Liver (tissue), 9 donors: Measurements from ENCODE around the gene RAB28. TPM values are rescaled to one million over a fixed set of nuclear protein-coding genes. Genes with fewer than 3 reads are reported as not detected.

Experiments used
- DNase-seq: peaks from one replicate; pipeline ENCODE4 v3.0.0-alpha.2; 2017; ENCODE audit warnings: low spot score
- H3K27ac ChIP-seq, 2 donors: one replicate each; pipeline ENCODE4 v1.7.0; 2013; ENCODE audit warnings: inconsistent platforms in 2 of 2, low read length in 2 of 2, control low read depth in 1 of 2, low read depth in 1 of 2, mild to moderate bottlenecking in 1 of 2
- H3K27me3 ChIP-seq, 4 donors: one replicate each; pipeline versions ENCODE4 v1.6.1 to v1.7.0; 2013; ENCODE audit warnings: low read length in 3 of 4, inconsistent platforms in 1 of 4, mild to moderate bottlenecking in 1 of 4, moderate library complexity in 1 of 4; ENCODE audit not compliant: control insufficient read depth in 4 of 4, insufficient read depth in 4 of 4
- H3K36me3 ChIP-seq, 4 donors: one replicate each; pipeline versions ENCODE4 v1.6.1 to v1.7.0; 2013; ENCODE audit warnings: low read length in 3 of 4, mild to moderate bottlenecking in 3 of 4, low read depth in 1 of 4, moderate library complexity in 1 of 4; ENCODE audit not compliant: control insufficient read depth in 4 of 4, insufficient read depth in 3 of 4
- H3K4me1 ChIP-seq, 4 donors: one replicate each; pipeline versions ENCODE4 v1.6.1 to v1.7.0; 2013; ENCODE audit warnings: low read length in 3 of 4, mild to moderate bottlenecking in 3 of 4, moderate library complexity in 1 of 4; ENCODE audit not compliant: control insufficient read depth in 4 of 4, insufficient read depth in 4 of 4
- H3K4me3 ChIP-seq, 3 donors: one replicate each; pipeline versions ENCODE4 v1.6.1 to v1.7.0; 2013; ENCODE audit warnings: low read length in 3 of 3, control low read depth in 1 of 3, low read depth in 1 of 3, mild to moderate bottlenecking in 1 of 3
- H3K9ac ChIP-seq, 2 donors: one replicate each; pipeline ENCODE4 v1.7.0; 2013; ENCODE audit warnings: low read length in 2 of 2, mild to moderate bottlenecking in 2 of 2, moderate library complexity in 2 of 2, control low read depth in 1 of 2, low read depth in 1 of 2
- H3K9me3 ChIP-seq, 4 donors: one replicate each; pipeline versions ENCODE4 v1.6.1 to v1.7.0; 2013; ENCODE audit warnings: low read length in 3 of 4; ENCODE audit not compliant: control insufficient read depth in 4 of 4
- EGR1 ChIP-seq, 2 donors: IDR thresholded peaks; 2 replicates each; pipeline ENCODE4 v1.6.1; 2016 to 2018; ENCODE audit warnings: antibody characterized with exemption in 2 of 2, low read depth in 2 of 2
- FOXA1 ChIP-seq: IDR thresholded peaks from 2 replicates; pipeline ENCODE4 v1.6.1; 2016; ENCODE audit warnings: antibody characterized with exemption
- FOXA2 ChIP-seq: IDR thresholded peaks from 2 replicates; pipeline ENCODE4 v1.6.1; 2016; ENCODE audit warnings: antibody characterized with exemption
- GABPA ChIP-seq, 2 donors: IDR thresholded peaks in 1 of 2; conservative IDR thresholded peaks in 1 of 2; 2 replicates each; pipeline ENCODE4 v1.6.1; 2016; ENCODE audit warnings: antibody characterized with exemption in 2 of 2, mild to moderate bottlenecking in 1 of 2, moderate library complexity in 1 of 2
- HNF4A ChIP-seq, 2 donors: conservative IDR thresholded peaks; 2 replicates each; pipeline ENCODE4 v1.6.1; 2016; ENCODE audit warnings: antibody characterized with exemption in 2 of 2, mild to moderate bottlenecking in 2 of 2
- HNF4G ChIP-seq: IDR thresholded peaks from 2 replicates; pipeline ENCODE4 v1.6.1; 2016; ENCODE audit warnings: antibody characterized with exemption
- JUND ChIP-seq, 2 donors: IDR thresholded peaks; 2 replicates each; pipeline ENCODE4 v1.6.1; 2016; ENCODE audit warnings: antibody characterized with exemption in 2 of 2
- NR2F2 ChIP-seq: IDR thresholded peaks from 2 replicates; pipeline ENCODE4 v1.6.1; 2016; ENCODE audit warnings: antibody characterized with exemption
- RAD21 ChIP-seq, 2 donors: IDR thresholded peaks; 2 replicates each; pipeline ENCODE4 v1.6.1; 2016; ENCODE audit warnings: antibody characterized with exemption in 2 of 2, mild to moderate bottlenecking in 2 of 2
- SP1 ChIP-seq: IDR thresholded peaks from 2 replicates; pipeline ENCODE4 v1.6.1; 2018; ENCODE audit warnings: antibody characterized with exemption, mild to moderate bottlenecking
- TAF1 ChIP-seq: conservative IDR thresholded peaks from 2 replicates; pipeline ENCODE4 v1.6.1; 2016; ENCODE audit warnings: antibody characterized with exemption, mild to moderate bottlenecking
- YY1 ChIP-seq: IDR thresholded peaks from 2 replicates; pipeline ENCODE4 v1.6.1; 2016; ENCODE audit warnings: antibody characterized with exemption, mild to moderate bottlenecking
- WGBS: extraction: QIAGEN DNeasy Blood & Tissue Kit; methylation state at CpG from one replicate; pipeline ENCODE4 v1.1.7; 2013; 5-methylcytosine and 5-hydroxymethylcytosine counted together
- polyA plus RNA-seq, 2 donors: library from polyadenylated mRNA; stranded (reverse) in 1 of 2; unstranded in 1 of 2; fragments of 200-250 nt in 1 of 2; fragments of >200 nt in 1 of 2; fragmentation: Nextera tagmentation in 1 of 2; extraction: Ambion mirVana in 1 of 2; gene quantifications; one replicate each; pipeline versions ENCODE4 v1.2.1 to v1.2.3, GENCODE V29; 2013 to 2015
- total RNA-seq, 2 donors: library from RNA; depleted of rRNA; stranded (reverse); fragments of >200 nt; gene quantifications; one replicate each; pipeline ENCODE4 v1.2.3, GENCODE V29; 2014
- TF ChIP-seq, protein P1 (sequence below): IDR thresholded peaks from 2 replicates; pipeline ENCODE4 v1.6.1; 2016; ENCODE audit warnings: antibody characterized with exemption, mild to moderate bottlenecking
- TF ChIP-seq, protein P2 (sequence below): IDR thresholded peaks from 2 replicates; pipeline ENCODE4 v1.6.1; 2016; ENCODE audit warnings: antibody characterized with exemption
- TF ChIP-seq, protein P3 (sequence below): IDR thresholded peaks from 2 replicates; pipeline ENCODE4 v1.6.1; 2016; ENCODE audit warnings: antibody characterized with exemption
- TF ChIP-seq, protein P4 (sequence below): fragments of 150-350 bp; IDR thresholded peaks from 2 replicates; pipeline ENCODE4 v1.5.1; 2017; ENCODE audit warnings: improper control_type of control experiment, low read depth, low read length; ENCODE audit not compliant: missing input control
- donor health status: healthy.
- donor health status: healthy.
- donor health status: healthy.
- donor health status: healthy.
- donor health status: healthy.

Gene RAB28
- total and polyA plus RNA-seq, 4 donors: 3.9 to 7.7 (median 6.8) TPM

DNA sequence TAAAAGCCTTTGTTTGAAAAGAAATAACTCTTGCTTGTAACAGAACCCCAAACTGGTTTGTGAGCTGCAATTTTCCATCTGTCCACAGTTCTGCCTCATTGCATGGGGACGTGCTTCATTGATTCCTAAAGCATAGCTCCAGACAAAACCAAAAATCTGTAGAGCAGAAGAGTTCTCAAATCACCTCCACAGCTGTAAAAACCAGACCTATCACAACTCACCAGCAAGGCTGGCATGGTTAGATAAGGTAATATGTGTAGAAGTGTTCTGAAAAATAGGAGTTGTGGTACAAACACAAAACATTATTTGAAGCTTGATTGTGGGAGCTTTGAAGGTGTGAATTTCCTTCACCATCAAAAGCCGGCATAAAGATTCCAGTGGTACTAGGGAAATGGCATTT lies 12.5 kb upstream of the RAB28 start:
- no peak for TF ChIP-seq FOXA2
- TF ChIP-seq SP1: no peak
- TF ChIP-seq, protein P1, sequence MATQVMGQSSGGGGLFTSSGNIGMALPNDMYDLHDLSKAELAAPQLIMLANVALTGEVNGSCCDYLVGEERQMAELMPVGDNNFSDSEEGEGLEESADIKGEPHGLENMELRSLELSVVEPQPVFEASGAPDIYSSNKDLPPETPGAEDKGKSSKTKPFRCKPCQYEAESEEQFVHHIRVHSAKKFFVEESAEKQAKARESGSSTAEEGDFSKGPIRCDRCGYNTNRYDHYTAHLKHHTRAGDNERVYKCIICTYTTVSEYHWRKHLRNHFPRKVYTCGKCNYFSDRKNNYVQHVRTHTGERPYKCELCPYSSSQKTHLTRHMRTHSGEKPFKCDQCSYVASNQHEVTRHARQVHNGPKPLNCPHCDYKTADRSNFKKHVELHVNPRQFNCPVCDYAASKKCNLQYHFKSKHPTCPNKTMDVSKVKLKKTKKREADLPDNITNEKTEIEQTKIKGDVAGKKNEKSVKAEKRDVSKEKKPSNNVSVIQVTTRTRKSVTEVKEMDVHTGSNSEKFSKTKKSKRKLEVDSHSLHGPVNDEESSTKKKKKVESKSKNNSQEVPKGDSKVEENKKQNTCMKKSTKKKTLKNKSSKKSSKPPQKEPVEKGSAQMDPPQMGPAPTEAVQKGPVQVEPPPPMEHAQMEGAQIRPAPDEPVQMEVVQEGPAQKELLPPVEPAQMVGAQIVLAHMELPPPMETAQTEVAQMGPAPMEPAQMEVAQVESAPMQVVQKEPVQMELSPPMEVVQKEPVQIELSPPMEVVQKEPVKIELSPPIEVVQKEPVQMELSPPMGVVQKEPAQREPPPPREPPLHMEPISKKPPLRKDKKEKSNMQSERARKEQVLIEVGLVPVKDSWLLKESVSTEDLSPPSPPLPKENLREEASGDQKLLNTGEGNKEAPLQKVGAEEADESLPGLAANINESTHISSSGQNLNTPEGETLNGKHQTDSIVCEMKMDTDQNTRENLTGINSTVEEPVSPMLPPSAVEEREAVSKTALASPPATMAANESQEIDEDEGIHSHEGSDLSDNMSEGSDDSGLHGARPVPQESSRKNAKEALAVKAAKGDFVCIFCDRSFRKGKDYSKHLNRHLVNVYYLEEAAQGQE: no peak
- TF ChIP-seq JUND (IDR thresholded peaks at IDR 0.05): no peak
- TF ChIP-seq, protein P2, sequence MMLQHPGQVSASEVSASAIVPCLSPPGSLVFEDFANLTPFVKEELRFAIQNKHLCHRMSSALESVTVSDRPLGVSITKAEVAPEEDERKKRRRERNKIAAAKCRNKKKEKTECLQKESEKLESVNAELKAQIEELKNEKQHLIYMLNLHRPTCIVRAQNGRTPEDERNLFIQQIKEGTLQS: no peak
- no peak for TF ChIP-seq NR2F2
- WGBS: 67% methylated on average over 2 of the region's 2 CpGs
- DNase-seq: no peak

DNA sequence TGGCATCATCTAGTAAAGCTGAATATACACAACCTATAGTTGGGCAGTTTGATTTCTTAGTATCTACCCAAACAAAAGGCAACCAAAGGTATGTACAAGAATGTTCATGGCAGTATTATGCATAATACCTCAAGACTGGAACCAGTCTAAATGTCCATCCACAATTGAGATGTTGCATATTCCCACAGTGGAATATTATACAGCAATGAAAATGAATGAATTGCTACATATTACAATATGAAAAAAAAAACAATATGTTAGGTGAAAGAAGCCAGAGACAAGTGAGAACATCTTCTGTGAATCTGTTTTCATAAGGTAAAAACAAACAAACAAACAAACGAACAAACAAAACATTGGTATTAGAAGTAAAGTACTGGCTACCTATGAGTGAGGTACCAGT lies 11.6 kb upstream of the RAB28 start:
- Histone ChIP-seq H3K9me3 (peaks cover 0 to 5% (median 2%) of the 10 kb centered on the region in 4 donors), H3K27ac (no peak overlapping the region), H3K36me3 (no peaks in the 10 kb centered on the region), H3K4me1 (no peaks in the 10 kb centered on the region), H3K9ac (no peak overlapping the region), H3K27me3 (peaks cover 0 to 9% (median 0%) of the 10 kb centered on the region in 4 donors), H3K4me3 (no peak overlapping the region)
- DNase-seq: no peak
- 79% methylated on average over 1 of the region's 1 CpG for WGBS
- TF ChIP-seq RAD21 (IDR thresholded peaks at IDR 0.05): no peak
- no peak for TF ChIP-seq GABPA (IDR thresholded peaks at IDR 0.05 in 1 of 2, conservative IDR thresholded peaks at IDR 0.05 in 1 of 2)
- no peak for TF ChIP-seq HNF4A (conservative IDR thresholded peaks at IDR 0.05)
- TF ChIP-seq, protein P3, sequence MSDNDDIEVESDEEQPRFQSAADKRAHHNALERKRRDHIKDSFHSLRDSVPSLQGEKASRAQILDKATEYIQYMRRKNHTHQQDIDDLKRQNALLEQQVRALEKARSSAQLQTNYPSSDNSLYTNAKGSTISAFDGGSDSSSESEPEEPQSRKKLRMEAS: no peak
- no peak for TF ChIP-seq JUND (IDR thresholded peaks at IDR 0.05)
- TF ChIP-seq, protein P2: no peak
- no peak for TF ChIP-seq YY1
- TF ChIP-seq TAF1: no peak
- no peak for TF ChIP-seq FOXA1
- no peak for TF ChIP-seq EGR1 (IDR thresholded peaks at IDR 0.05; ENCODE audit: low read depth in 2 of 2)
- TF ChIP-seq HNF4G: no peak
- TF ChIP-seq, protein P4, sequence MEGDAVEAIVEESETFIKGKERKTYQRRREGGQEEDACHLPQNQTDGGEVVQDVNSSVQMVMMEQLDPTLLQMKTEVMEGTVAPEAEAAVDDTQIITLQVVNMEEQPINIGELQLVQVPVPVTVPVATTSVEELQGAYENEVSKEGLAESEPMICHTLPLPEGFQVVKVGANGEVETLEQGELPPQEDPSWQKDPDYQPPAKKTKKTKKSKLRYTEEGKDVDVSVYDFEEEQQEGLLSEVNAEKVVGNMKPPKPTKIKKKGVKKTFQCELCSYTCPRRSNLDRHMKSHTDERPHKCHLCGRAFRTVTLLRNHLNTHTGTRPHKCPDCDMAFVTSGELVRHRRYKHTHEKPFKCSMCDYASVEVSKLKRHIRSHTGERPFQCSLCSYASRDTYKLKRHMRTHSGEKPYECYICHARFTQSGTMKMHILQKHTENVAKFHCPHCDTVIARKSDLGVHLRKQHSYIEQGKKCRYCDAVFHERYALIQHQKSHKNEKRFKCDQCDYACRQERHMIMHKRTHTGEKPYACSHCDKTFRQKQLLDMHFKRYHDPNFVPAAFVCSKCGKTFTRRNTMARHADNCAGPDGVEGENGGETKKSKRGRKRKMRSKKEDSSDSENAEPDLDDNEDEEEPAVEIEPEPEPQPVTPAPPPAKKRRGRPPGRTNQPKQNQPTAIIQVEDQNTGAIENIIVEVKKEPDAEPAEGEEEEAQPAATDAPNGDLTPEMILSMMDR: no peak

More for the DNA sequence above, 12.5 kb upstream of the RAB28 start:
- Histone ChIP-seq H3K36me3 (no peaks in the 10 kb centered on the region), H3K27ac (no peak overlapping the region), H3K9me3 (peaks cover 0 to 5% (median 2%) of the 10 kb centered on the region in 4 donors), H3K9ac (no peak overlapping the region), H3K4me3 (no peak overlapping the region), H3K4me1 (no peaks in the 10 kb centered on the region), H3K27me3 (peaks cover 0 to 9% (median 0%) of the 10 kb centered on the region in 4 donors)
